HepG2 (cell line): ENCODE data around the gene AHNAK. TPM values are rescaled to one million over a fixed set of nuclear protein-coding genes. Genes with fewer than 3 reads are reported as not detected.
A peak's percentile ranks its signal among the peaks of the same experiment; 100 is the strongest.

Experiments used
- CCDC6 ChIP-seq: sonication (generic); formaldehyde crosslinking; IDR thresholded peaks from 2 replicates; pipeline ENCODE4 v1.8.1; 2022; ENCODE audit warnings: mild to moderate bottlenecking, missing genetic modification reagents, moderate library complexity
- CENPX ChIP-seq: sonication (generic); formaldehyde crosslinking; IDR thresholded peaks from 2 replicates; pipeline ENCODE4 v1.9.0; 2021; ENCODE audit warnings: mild to moderate bottlenecking, missing genetic modification reagents, moderate library complexity
- HDAC1 ChIP-seq: sonication (generic); formaldehyde crosslinking; IDR thresholded peaks from 2 replicates; pipeline ENCODE4 v1.5.1; 2020; ENCODE audit warnings: mild to moderate bottlenecking, missing genetic modification reagents
- KAT2B ChIP-seq: fragments of 150-350 bp; IDR thresholded peaks from 2 replicates; pipeline ENCODE4 v1.6.1; 2014; ENCODE audit warnings: low read depth, low read length, borderline replicate concordance
- PHF5A ChIP-seq: IDR thresholded peaks from one replicate; pipeline ENCODE4 v1.6.1; 2018; ENCODE audit warnings: low read depth, missing genetic modification reagents; ENCODE audit not compliant: unreplicated experiment
- SSRP1 ChIP-seq: IDR thresholded peaks from 2 replicates; pipeline ENCODE4 v1.6.1; 2016; ENCODE audit warnings: control low read depth
- ZBTB7B ChIP-seq: sonication (generic); formaldehyde crosslinking; IDR thresholded peaks from 2 replicates; pipeline ENCODE4 v1.4.0; 2020; ENCODE audit warnings: missing genetic modification reagents
- ZBTB8A ChIP-seq: sonication (generic); formaldehyde crosslinking; IDR thresholded peaks from 2 replicates; pipeline ENCODE4 v1.4.0; 2020; ENCODE audit warnings: mild to moderate bottlenecking, low read depth, missing genetic modification reagents, borderline replicate concordance
- ZFX ChIP-seq: sonication (generic); formaldehyde crosslinking; IDR thresholded peaks from 2 replicates; pipeline ENCODE4 v1.4.0; 2020; ENCODE audit warnings: mild to moderate bottlenecking, low read depth, missing genetic modification reagents, moderate library complexity
- ZNF230 ChIP-seq: sonication (generic); formaldehyde crosslinking; IDR thresholded peaks from 2 replicates; pipeline ENCODE4 v1.4.0; 2020; ENCODE audit warnings: mild to moderate bottlenecking, missing genetic modification reagents
- ZNF335 ChIP-seq: sonication (generic); formaldehyde crosslinking; IDR thresholded peaks from 2 replicates; pipeline ENCODE4 v1.4.0; 2020; ENCODE audit warnings: missing genetic modification reagents
- ZNF44 ChIP-seq: sonication (generic); formaldehyde crosslinking; IDR thresholded peaks from 2 replicates; pipeline ENCODE4 v1.5.1; 2020; ENCODE audit warnings: mild to moderate bottlenecking, missing genetic modification reagents
- ZNF510 ChIP-seq: sonication (generic); formaldehyde crosslinking; IDR thresholded peaks from 2 replicates; pipeline ENCODE4 v1.4.0; 2020; ENCODE audit warnings: low read depth, mild to moderate bottlenecking, missing genetic modification reagents
- ZNF772 ChIP-seq: sonication (generic); formaldehyde crosslinking; IDR thresholded peaks from 2 replicates; pipeline ENCODE4 v1.5.0; 2020; ENCODE audit warnings: mild to moderate bottlenecking, missing genetic modification reagents
- polyA plus RNA-seq, 8 experiments: library from polyadenylated mRNA; depleted of rRNA in 3 of 8; stranded (reverse) in 7 of 8; unstranded in 1 of 8; fragments of >200 nt; fragmentation: Illumina TruSeq in 4 of 8; extraction: Trizol in 4 of 8; gene quantifications; 2 replicates each; pipeline versions ENCODE4 v1.2.1 to v1.2.3, GENCODE V29; 2011 to 2016; ENCODE audit warnings: low read depth in 4 of 8, missing spikeins in 1 of 8, mixed read lengths in 1 of 8; ENCODE audit not compliant: insufficient read depth in 1 of 8
- total RNA-seq, 5 experiments: library from RNA; depleted of rRNA; stranded (reverse); fragments of >200 nt; fragmentation: Illumina TruSeq; extraction: Trizol; gene quantifications; 2 replicates each; pipeline ENCODE4 v1.2.3, GENCODE V29; 2016; ENCODE audit warnings: low read depth in 1 of 5
- TF ChIP-seq, protein P1 (sequence below): sonication (generic); formaldehyde crosslinking; IDR thresholded peaks from 2 replicates; pipeline ENCODE4 v1.5.1; 2020; ENCODE audit warnings: missing genetic modification reagents, mild to moderate bottlenecking, borderline replicate concordance
- TF ChIP-seq, protein P2 (sequence below): IDR thresholded peaks from 2 replicates; pipeline ENCODE4 v1.6.1; 2016; ENCODE audit warnings: missing compliant biosample characterization, missing genetic modification reagents, borderline replicate concordance
- TF ChIP-seq, protein P3 (sequence below): sonication (generic); formaldehyde crosslinking; IDR thresholded peaks from 2 replicates; pipeline ENCODE4 v1.4.0; 2020; ENCODE audit warnings: missing genetic modification reagents
- TF ChIP-seq, protein P4 (sequence below): sonication (generic); formaldehyde crosslinking; IDR thresholded peaks from 2 replicates; pipeline ENCODE4 v1.4.0; 2020; ENCODE audit warnings: missing genetic modification reagents
- TF ChIP-seq, protein P5 (sequence below): sonication (generic); formaldehyde crosslinking; conservative IDR thresholded peaks from 2 replicates; pipeline ENCODE4 v1.8.0; 2022; ENCODE audit warnings: missing genetic modification reagents
- TF ChIP-seq, protein P6 (sequence below): fragments of 450-650 bp; IDR thresholded peaks from 2 replicates; pipeline ENCODE4 v1.6.1; 2017; ENCODE audit warnings: mild to moderate bottlenecking

AHNAK gene
- total and polyA plus RNA-seq, 2 of the 13 experiments (the other 11 are each of a cell fraction or from before 2014, with no cell fraction given), result 23.4 to 25.0 TPM

DNA sequence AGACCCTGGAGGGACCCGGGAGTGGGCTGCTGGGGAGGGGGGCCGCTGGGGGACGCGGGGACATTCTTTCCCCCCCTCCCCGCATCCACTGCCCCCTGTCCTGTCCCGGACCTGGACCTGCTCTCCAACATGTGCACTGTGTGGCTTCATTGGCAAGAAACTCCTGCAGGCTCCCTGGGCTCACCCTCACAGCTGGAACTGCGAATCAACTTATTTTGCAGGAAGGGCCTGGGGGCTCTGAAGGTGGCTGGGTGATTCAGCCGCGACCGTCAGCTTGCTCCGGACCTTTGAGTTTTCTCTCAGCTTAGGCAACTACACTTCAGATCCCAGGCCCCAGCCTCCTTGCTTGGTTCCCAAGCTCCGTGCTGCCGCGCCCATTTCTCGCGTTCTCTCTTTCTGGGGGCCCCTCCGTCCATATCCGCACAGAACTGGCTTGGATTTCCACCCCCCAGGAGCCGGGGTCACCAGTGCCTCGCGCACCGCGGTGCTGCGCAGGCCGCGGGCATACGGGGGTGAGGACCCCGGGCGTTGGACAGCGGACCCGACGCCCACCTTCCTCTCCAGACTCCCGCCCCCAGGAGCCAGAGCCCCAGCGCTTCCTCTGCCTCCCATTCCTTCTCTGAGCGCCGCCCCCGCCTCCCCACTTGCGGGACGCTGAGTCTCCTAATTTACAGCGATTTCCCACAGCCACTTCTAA lies 471 bp upstream of the AHNAK start (continued):
- peak; percentile 80; the same call in 1 of the 2 replicates for TF ChIP-seq ZNF510 (CRISPR knock-in tag)
- TF ChIP-seq, protein P1, sequence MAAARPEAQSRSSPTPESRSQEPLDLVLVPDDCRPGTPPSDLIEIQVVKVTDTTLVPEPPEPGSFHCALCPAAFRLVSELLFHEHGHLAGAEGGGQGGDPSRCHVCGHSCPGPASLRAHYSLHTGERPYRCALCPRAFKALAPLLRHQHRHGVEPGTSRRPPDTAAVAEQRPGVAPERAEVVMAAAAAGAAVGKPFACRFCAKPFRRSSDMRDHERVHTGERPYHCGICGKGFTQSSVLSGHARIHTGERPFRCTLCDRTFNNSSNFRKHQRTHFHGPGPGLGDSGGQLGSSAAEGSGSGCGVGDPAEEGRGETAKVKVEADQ (CRISPR knock-in tag), result no peak
- TF ChIP-seq, protein P2, sequence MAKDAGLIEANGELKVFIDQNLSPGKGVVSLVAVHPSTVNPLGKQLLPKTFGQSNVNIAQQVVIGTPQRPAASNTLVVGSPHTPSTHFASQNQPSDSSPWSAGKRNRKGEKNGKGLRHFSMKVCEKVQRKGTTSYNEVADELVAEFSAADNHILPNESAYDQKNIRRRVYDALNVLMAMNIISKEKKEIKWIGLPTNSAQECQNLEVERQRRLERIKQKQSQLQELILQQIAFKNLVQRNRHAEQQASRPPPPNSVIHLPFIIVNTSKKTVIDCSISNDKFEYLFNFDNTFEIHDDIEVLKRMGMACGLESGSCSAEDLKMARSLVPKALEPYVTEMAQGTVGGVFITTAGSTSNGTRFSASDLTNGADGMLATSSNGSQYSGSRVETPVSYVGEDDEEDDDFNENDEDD (CRISPR knock-in tag), result no peak
- TF ChIP-seq CCDC6 (CRISPR knock-in tag), result no peak
- TF ChIP-seq ZNF44 (CRISPR knock-in tag), result no peak
- TF ChIP-seq ZNF230 (CRISPR knock-in tag), result 0 out of 2 replicates have a peak, but pooled peaks have one; percentile 12
- TF ChIP-seq, protein P3, sequence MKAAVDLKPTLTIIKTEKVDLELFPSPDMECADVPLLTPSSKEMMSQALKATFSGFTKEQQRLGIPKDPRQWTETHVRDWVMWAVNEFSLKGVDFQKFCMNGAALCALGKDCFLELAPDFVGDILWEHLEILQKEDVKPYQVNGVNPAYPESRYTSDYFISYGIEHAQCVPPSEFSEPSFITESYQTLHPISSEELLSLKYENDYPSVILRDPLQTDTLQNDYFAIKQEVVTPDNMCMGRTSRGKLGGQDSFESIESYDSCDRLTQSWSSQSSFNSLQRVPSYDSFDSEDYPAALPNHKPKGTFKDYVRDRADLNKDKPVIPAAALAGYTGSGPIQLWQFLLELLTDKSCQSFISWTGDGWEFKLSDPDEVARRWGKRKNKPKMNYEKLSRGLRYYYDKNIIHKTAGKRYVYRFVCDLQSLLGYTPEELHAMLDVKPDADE (CRISPR knock-in tag), result no peak
- no peak for TF ChIP-seq ZBTB8A (CRISPR knock-in tag)
- no peak for TF ChIP-seq KAT2B
- no peak for TF ChIP-seq PHF5A
- TF ChIP-seq CENPX (CRISPR knock-in tag), result no peak
- TF ChIP-seq, protein P4, sequence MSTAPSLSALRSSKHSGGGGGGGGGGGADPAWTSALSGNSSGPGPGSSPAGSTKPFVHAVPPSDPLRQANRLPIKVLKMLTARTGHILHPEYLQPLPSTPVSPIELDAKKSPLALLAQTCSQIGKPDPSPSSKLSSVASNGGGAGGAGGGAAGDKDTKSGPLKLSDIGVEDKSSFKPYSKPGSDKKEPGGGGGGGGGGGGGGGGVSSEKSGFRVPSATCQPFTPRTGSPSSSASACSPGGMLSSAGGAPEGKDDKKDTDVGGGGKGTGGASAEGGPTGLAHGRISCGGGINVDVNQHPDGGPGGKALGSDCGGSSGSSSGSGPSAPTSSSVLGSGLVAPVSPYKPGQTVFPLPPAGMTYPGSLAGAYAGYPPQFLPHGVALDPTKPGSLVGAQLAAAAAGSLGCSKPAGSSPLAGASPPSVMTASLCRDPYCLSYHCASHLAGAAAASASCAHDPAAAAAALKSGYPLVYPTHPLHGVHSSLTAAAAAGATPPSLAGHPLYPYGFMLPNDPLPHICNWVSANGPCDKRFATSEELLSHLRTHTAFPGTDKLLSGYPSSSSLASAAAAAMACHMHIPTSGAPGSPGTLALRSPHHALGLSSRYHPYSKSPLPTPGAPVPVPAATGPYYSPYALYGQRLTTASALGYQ (CRISPR knock-in tag), result no peak
- TF ChIP-seq ZBTB7B, result peak; percentile 27; the same call in 1 of the 2 replicates
- TF ChIP-seq, protein P5, sequence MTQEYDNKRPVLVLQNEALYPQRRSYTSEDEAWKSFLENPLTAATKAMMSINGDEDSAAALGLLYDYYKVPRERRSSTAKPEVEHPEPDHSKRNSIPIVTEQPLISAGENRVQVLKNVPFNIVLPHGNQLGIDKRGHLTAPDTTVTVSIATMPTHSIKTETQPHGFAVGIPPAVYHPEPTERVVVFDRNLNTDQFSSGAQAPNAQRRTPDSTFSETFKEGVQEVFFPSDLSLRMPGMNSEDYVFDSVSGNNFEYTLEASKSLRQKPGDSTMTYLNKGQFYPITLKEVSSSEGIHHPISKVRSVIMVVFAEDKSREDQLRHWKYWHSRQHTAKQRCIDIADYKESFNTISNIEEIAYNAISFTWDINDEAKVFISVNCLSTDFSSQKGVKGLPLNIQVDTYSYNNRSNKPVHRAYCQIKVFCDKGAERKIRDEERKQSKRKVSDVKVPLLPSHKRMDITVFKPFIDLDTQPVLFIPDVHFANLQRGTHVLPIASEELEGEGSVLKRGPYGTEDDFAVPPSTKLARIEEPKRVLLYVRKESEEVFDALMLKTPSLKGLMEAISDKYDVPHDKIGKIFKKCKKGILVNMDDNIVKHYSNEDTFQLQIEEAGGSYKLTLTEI (CRISPR knock-in tag), result no peak
- TF ChIP-seq ZNF335 (CRISPR knock-in tag), result 0 out of 2 replicates have a peak, but pooled peaks have one; percentile 6
- 0 out of 2 replicates have a peak, but pooled peaks have one; percentile 7 for TF ChIP-seq ZNF772 (CRISPR knock-in tag)
- no peak for TF ChIP-seq SSRP1 (CRISPR knock-in tag)
- TF ChIP-seq HDAC1, result peak; percentile 9
- TF ChIP-seq ZFX (CRISPR knock-in tag), result peak; percentile 48
- TF ChIP-seq, protein P6, sequence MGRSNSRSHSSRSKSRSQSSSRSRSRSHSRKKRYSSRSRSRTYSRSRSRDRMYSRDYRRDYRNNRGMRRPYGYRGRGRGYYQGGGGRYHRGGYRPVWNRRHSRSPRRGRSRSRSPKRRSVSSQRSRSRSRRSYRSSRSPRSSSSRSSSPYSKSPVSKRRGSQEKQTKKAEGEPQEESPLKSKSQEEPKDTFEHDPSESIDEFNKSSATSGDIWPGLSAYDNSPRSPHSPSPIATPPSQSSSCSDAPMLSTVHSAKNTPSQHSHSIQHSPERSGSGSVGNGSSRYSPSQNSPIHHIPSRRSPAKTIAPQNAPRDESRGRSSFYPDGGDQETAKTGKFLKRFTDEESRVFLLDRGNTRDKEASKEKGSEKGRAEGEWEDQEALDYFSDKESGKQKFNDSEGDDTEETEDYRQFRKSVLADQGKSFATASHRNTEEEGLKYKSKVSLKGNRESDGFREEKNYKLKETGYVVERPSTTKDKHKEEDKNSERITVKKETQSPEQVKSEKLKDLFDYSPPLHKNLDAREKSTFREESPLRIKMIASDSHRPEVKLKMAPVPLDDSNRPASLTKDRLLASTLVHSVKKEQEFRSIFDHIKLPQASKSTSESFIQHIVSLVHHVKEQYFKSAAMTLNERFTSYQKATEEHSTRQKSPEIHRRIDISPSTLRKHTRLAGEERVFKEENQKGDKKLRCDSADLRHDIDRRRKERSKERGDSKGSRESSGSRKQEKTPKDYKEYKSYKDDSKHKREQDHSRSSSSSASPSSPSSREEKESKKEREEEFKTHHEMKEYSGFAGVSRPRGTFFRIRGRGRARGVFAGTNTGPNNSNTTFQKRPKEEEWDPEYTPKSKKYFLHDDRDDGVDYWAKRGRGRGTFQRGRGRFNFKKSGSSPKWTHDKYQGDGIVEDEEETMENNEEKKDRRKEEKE, result no peak
